Measurements from ENCODE around the gene EFNA3. TPM values are rescaled to one million over a fixed set of nuclear protein-coding genes. Genes with fewer than 3 reads are reported as not detected.
A peak's percentile ranks its signal among the peaks of the same experiment; 100 is the strongest.

EFNA3 gene
- total and polyA plus RNA-seq, 8 donors = 1.1 to 4.8 (median 3.6) TPM

DNA sequence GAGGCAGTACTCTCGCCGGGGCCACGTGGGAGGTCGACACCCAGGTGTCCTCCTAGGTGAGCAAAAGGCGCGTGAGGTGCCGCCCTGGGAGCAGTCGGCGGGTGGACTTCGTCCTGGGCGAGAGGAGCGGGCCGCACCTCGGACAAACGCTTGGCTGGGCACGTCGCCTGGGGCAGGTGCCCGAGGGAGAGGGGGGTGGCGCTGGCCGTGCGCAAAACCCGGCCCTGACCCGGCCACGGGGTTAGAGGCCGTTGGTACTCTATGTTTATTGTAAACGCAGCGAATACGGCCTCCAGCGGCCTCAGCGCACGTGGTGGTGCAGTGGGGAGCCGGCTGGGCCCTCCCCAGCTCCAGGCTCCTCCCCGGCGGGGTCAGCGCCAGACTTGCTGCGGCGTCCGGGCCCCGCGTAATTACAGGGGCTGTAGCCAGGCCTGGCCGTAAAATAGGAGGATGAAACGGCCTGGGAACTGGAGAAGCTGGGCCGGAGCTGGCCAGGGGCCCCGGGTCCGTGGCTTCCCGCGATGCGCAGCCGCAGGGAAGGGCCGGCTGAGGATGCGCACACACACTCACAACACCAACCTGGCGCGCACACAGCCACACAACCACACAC is 47.4 kb downstream of the EFNA3 start:
- peak overlapping the region; percentile 84 to 86 for H3K27ac ChIP-seq
- intact Hi-C loops (cut with DNase I) = no loop called here
- peaks cover 0 to under 1% of the 10 kb centered on the region in 2 donors for H3K36me3 ChIP-seq
- no peaks in the 10 kb centered on the region for H3K9me3 ChIP-seq
- peak overlapping the region in 1 of 2 donors; percentile 66 for H3K4me3 ChIP-seq
- TF ChIP-seq, protein P1, sequence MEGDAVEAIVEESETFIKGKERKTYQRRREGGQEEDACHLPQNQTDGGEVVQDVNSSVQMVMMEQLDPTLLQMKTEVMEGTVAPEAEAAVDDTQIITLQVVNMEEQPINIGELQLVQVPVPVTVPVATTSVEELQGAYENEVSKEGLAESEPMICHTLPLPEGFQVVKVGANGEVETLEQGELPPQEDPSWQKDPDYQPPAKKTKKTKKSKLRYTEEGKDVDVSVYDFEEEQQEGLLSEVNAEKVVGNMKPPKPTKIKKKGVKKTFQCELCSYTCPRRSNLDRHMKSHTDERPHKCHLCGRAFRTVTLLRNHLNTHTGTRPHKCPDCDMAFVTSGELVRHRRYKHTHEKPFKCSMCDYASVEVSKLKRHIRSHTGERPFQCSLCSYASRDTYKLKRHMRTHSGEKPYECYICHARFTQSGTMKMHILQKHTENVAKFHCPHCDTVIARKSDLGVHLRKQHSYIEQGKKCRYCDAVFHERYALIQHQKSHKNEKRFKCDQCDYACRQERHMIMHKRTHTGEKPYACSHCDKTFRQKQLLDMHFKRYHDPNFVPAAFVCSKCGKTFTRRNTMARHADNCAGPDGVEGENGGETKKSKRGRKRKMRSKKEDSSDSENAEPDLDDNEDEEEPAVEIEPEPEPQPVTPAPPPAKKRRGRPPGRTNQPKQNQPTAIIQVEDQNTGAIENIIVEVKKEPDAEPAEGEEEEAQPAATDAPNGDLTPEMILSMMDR (IDR thresholded peaks at IDR 0.05) = no peak
- H3K27me3 ChIP-seq = peaks cover 0 to 57% of the 10 kb centered on the region in 2 donors
- peak; percentile 41 for ATAC-seq
- peaks cover 33 to 61% of the 10 kb centered on the region in 2 donors for H3K4me1 ChIP-seq
- DNase-seq = peak in 3 of 4 donors; percentile 57 to 86 (median 69)

DNA sequence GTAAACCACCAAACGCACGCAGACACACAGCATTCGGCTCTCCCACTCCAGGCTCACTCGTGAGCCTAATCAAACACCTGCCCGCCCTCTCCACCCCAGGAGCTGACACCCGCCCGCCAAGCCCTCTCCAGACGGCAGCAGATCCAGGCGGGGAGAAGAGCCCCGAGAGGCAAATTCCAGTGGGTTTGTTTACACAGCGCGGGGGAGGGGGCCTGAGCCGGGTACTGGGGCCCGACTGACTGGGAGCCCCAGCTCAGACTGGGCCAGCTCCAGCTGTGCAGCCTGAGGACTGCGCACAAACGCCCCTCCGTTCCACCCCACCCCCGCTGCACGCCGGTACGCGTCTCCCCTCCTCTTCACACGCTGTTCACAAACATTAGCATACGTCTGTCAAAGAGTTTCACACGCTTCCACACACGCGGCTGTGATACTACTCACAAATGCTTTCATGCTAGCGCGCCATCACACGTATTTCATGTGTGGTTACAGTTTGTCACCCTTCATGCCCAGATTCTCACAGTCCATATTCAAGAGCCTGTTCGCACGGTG is 48.0 kb downstream of the EFNA3 start:
- Histone ChIP-seq H3K27ac (peak overlapping the region; percentile 84 to 86), H3K27me3 (peaks cover 0 to 57% of the 10 kb centered on the region in 2 donors), H3K4me1 (peaks cover 33 to 65% of the 10 kb centered on the region in 2 donors), H3K4me3 (peak overlapping the region; percentile 66 to 69), H3K36me3 (peaks cover 0 to 6% of the 10 kb centered on the region in 2 donors), H3K9me3 (no peaks in the 10 kb centered on the region)
- intact Hi-C loops (cut with DNase I) = no loop called here
- DNase-seq (peak in 3 of 4 donors; percentile 68 to 90 (median 88)), ATAC-seq (peak; percentile 64)
- TF ChIP-seq, protein P1 (IDR thresholded peaks at IDR 0.05) = no peak

DNA sequence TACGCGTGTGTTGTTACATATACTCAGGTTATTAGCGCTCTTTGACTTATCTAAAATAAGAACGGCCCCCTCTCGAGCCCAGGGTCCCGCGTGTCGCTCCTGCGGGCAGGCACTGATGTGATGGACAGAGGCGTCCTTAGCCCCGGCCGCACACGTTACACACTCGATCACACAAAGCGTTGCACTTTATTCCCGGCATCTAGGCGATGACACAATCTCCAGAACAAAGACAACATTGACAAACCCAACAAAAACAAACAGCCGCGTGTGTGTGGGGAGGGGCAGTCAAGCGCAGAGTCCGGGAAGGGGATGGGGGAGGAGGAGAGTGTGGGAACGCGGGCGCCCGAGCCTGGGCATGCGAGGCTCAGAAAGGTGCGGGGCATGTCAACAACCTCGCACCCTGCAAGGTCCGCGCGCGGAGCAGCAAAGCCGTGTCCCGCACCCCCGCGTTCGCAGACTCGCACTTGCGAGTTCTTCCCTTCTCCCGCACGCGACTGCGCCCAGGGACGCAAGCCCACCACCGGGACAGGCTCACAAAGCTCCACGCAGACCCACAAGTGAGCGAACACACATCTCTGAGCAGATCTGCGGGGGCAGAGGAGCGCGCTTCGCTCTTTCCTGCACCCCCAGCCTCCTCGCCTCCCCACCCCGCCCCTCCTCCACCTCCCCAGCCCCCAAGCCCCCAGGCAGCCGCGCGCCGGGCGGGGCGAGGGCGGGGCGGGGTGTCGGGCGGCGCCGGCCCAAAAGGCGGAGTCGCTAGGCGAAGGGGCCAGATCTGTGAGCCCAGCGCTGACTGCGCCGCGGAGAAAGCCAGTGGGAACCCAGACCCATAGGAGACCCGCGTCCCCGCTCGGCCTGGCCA is 48.7 kb downstream of the EFNA3 start, which contains the start of gene EFNA1:
EFNA1 (plus strand) TSS at position 772 of the 862 bp plus-strand sequence. CDS start 102 bp downstream, outside the sequence.
- Histone ChIP-seq H3K9me3 (no peaks in the 10 kb centered on the region), H3K4me3 (peak within 1 kb of the TSS; percentile 66 to 69), H3K4me1 (peaks cover 33 to 71% of the 10 kb centered on the region in 2 donors), H3K27ac (peak within 1 kb of the TSS; percentile 84 to 86), H3K36me3 (peaks cover 0 to 12% of the 10 kb centered on the region in 2 donors), H3K27me3 (peaks cover 0 to 57% of the 10 kb centered on the region in 2 donors)
- DNase-seq (peak; percentile 41 to 91 (median 74)), ATAC-seq (peak; percentile 50)
- intact Hi-C loops (cut with DNase I) = no loop called here
- TF ChIP-seq, protein P1 (IDR thresholded peaks at IDR 0.05) = no peak

DNA sequence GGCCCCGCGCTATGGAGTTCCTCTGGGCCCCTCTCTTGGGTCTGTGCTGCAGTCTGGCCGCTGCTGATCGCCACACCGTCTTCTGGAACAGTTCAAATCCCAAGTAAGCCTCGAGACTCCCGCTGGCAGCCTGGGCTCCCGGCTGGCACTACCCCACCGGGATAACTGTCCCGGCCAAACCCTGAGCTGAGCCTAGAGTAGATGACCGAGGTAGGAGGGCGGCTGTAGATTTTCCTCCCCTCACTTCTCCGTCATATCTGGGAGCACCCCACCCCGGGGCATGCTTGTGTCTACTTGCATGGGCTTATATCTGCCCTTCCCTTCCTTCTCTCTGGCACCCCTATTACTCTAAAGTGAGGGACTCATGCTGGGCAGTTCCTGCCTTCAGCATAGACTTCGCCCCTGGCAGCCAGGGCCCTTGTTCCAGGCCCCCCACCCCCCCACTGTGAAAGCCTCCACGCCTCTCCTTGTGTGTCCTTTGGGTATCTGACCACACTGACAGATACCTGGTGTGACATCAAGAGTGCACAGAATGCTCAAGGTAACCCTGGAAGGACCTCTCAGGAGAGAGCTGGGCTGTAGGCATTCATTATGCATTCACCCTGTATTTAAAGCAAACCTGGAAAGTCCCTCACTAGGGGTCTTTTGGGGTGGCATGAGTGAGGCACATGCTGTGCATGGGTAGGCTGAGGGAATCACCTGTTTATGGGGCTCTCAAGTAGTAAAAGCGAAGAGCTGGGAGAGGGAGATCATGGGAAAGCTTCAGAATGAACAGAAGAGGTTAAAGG is 49.5 kb downstream of the EFNA3 start:
- Histone ChIP-seq H3K36me3 (peaks cover 0 to 19% of the 10 kb centered on the region in 2 donors), H3K27me3 (peaks cover 0 to 57% of the 10 kb centered on the region in 2 donors), H3K4me1 (peaks cover 33 to 77% of the 10 kb centered on the region in 2 donors), H3K27ac (peak overlapping the region; percentile 84 to 86), H3K4me3 (peak overlapping the region; percentile 66 to 69), H3K9me3 (no peaks in the 10 kb centered on the region)
- DNase-seq (no peak), ATAC-seq (no peak)
- intact Hi-C loops (cut with DNase I) = no loop called here
- TF ChIP-seq, protein P1 (IDR thresholded peaks at IDR 0.05) = no peak
